LNCAP (cell line): ENCODE results near the gene STPG2.

Source experiments
- CTCF ChIP-seq: fragments of 450-650 bp; IDR thresholded peaks from 2 replicates; pipeline ENCODE4 v1.5.1; 2017; ENCODE audit warnings: mild to moderate bottlenecking

Gene STPG2

GRCh38 chr4:98093662-98094061 is 49.6 kb downstream of the STPG2 start:
- no peak for TF ChIP-seq CTCF

- peak; percentile 65 for TF ChIP-seq CTCF
Measured at GRCh38 chr4:98092833-98093439, 50.3 kb downstream of the STPG2 start.

- TF ChIP-seq CTCF, result no peak
Measured at GRCh38 chr4:98081936-98082335, 61.3 kb downstream of the STPG2 start.

- no peak for TF ChIP-seq CTCF
Measured at GRCh38 chr4:98068495-98068894, 74.8 kb downstream of the STPG2 start.

GRCh38 chr4:98055800-98056501 is 87.3 kb downstream of the STPG2 start:
- no peak for TF ChIP-seq CTCF

- TF ChIP-seq CTCF, result no peak
Measured at GRCh38 chr4:98046665-98047064, 96.6 kb downstream of the STPG2 start.

- no peak for TF ChIP-seq CTCF
Measured at GRCh38 chr4:98030059-98030458, 113.2 kb downstream of the STPG2 start.
